HFFc6 (cell line): ENCODE data around the gene PLCL2. TPM values are rescaled to one million over a fixed set of nuclear protein-coding genes. Genes with fewer than 3 reads are reported as not detected.
A peak's percentile ranks its signal among the peaks of the same experiment; 100 is the strongest.
"Not testable (repeated sequence)": the region's sequence is repeated elsewhere in the genome, so short reads cannot be mapped to it uniquely, and the experiment has no call there.

Experiments
- DNase-seq: peaks from one replicate; pipeline ENCODE4 v3.0.0-alpha.2; 2018
- H3K27ac Mint-ChIP-seq: 2 replicates; pipeline ENCODE4 v1.8.0; 2020; ENCODE audit warnings: mild to moderate bottlenecking, mixed read lengths
- H3K27me3 Mint-ChIP-seq: 2 replicates; pipeline ENCODE4 v1.8.0; 2021; ENCODE audit warnings: mild to moderate bottlenecking, moderate library complexity, mixed read lengths; ENCODE audit not compliant: insufficient read depth
- H3K36me3 Mint-ChIP-seq: 2 replicates; pipeline ENCODE4 v1.8.0; 2021; ENCODE audit warnings: low read depth, mixed read lengths
- H3K4me1 Mint-ChIP-seq: 2 replicates; pipeline ENCODE4 v1.8.0; 2020; ENCODE audit warnings: low read depth, mixed read lengths
- H3K4me3 Mint-ChIP-seq: 2 replicates; pipeline ENCODE4 v1.8.0; 2020; ENCODE audit warnings: mild to moderate bottlenecking, moderate library complexity, mixed read lengths
- H3K9me3 Mint-ChIP-seq: 2 replicates; pipeline ENCODE4 v1.8.0; 2020; ENCODE audit warnings: mild to moderate bottlenecking, mixed read lengths
- total RNA-seq, 6 experiments: library from RNA; stranded (reverse); fragmentation: NEBNext Ultra II Directional; extraction: Animal tissue kit (Norgen Biotek cat#: 25700); gene quantifications; 2 replicates in 1 of 6; 3 replicates in 5 of 6; pipeline ENCODE4 v1.2.3, GENCODE V29; 2021
- TF ChIP-seq, protein P1 (sequence below): fragments of 200-600 bp; sonication (generic); IDR thresholded peaks from 2 replicates; pipeline ENCODE4 v1.5.0; 2021; ENCODE audit warnings: antibody characterized with exemption, mild to moderate bottlenecking

Gene PLCL2
- total RNA-seq, 6 experiments from 2014 or later = 3.9 to 6.4 (median 5.7) TPM

DNA sequence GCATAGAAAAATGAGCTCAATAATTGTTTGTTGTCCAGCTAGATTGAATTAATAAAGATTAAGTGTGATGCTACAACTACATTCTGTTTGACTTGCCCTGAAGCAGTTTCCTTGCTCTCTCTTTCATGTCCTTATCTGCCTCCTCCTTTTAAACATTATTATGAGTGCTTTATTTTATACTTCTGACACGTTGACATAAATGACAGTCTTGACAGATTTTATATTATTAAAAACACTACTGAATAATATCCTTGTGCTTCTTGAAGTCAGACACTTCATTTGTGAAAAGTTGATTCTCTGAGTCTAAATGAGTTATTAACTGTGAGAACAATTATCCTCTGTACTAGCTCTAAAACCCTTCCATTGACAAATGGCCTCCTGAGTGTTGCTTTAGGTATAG is 58.2 kb downstream of the PLCL2 start:
- Mint-ChIP-seq H3K27ac (no peak overlapping the region), H3K4me3 (no peak overlapping the region), H3K4me1 (peaks cover 10% of the 10 kb centered on the region), H3K9me3 (no peaks in the 10 kb centered on the region), H3K36me3 (no peaks in the 10 kb centered on the region), H3K27me3 (no peaks in the 10 kb centered on the region)
- TF ChIP-seq, protein P1, sequence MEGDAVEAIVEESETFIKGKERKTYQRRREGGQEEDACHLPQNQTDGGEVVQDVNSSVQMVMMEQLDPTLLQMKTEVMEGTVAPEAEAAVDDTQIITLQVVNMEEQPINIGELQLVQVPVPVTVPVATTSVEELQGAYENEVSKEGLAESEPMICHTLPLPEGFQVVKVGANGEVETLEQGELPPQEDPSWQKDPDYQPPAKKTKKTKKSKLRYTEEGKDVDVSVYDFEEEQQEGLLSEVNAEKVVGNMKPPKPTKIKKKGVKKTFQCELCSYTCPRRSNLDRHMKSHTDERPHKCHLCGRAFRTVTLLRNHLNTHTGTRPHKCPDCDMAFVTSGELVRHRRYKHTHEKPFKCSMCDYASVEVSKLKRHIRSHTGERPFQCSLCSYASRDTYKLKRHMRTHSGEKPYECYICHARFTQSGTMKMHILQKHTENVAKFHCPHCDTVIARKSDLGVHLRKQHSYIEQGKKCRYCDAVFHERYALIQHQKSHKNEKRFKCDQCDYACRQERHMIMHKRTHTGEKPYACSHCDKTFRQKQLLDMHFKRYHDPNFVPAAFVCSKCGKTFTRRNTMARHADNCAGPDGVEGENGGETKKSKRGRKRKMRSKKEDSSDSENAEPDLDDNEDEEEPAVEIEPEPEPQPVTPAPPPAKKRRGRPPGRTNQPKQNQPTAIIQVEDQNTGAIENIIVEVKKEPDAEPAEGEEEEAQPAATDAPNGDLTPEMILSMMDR = no peak
- DNase-seq = no peak

DNA sequence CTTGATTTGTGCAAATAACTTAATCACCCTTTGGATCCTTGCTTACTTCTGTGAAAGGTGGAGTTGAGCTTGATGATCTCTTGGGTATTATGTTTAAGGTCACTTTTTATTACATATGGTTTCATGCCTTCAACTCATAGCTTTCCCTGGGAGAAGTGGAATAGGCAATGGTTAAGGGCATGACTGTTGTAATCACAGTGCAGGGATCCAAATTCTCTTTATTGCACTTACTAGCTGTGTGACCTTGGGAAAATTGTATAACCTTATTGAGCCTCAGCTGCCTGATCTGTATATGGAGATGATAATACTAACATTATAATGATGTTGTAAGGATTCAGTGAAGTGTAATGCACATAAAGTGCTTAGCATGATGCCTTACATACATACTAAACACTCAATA is 59.1 kb downstream of the PLCL2 start:
- Mint-ChIP-seq H3K4me3 (no peak overlapping the region), H3K9me3 (no peaks in the 10 kb centered on the region), H3K27ac (no peak overlapping the region), H3K27me3 (no peaks in the 10 kb centered on the region), H3K4me1 (peaks cover 10% of the 10 kb centered on the region), H3K36me3 (no peaks in the 10 kb centered on the region)
- no peak for DNase-seq
- TF ChIP-seq, protein P1 = no peak

DNA sequence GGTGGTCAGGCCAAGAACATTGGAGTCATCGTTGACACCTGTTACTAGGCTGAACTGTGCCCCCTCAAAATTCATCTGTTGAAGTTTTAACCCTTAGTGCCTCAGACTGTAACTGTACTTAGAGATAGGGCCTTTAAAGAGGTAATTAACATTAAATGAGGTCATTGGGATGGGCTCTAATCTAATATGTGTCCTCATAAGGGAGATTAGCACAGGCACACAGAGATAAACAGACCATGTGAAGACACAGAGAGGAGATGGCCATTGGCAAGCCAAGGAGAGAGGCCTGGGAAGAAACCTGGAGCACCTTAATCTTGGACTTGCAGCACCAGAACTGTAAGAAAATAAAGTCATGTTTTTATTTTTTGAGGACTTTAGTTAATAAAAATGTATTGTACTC is 59.6 kb downstream of the PLCL2 start:
- peaks cover 10% of the 10 kb centered on the region for H3K4me1 Mint-ChIP-seq
- H3K9me3 Mint-ChIP-seq = no peaks in the 10 kb centered on the region
- H3K27ac Mint-ChIP-seq = no peak overlapping the region
- no peak for DNase-seq
- no peaks in the 10 kb centered on the region for H3K36me3 Mint-ChIP-seq
- no peak overlapping the region for H3K4me3 Mint-ChIP-seq
- TF ChIP-seq, protein P1 = no peak
- H3K27me3 Mint-ChIP-seq = no peaks in the 10 kb centered on the region

DNA sequence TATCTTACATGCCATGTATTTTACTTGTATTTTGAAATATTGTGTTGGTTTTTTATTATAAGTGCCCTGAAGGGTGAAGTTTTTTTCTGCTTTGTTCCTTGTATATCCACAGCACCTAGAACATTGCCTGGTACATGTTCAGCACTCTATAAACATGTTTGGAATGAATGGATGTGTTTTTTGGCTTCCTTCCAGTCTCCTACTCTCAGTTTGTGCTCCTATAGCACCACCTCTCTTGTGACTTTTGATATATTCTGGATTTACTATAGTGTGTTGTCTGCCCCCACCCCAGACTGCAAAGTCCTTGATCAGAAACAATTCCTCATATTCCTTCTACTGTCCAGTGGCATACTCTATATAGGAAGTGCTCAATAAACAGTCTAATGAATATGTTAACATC is 60.6 kb downstream of the PLCL2 start:
- no peaks in the 10 kb centered on the region for H3K9me3 Mint-ChIP-seq
- no peaks in the 10 kb centered on the region for H3K36me3 Mint-ChIP-seq
- peak; percentile 22 for DNase-seq
- H3K4me1 Mint-ChIP-seq = peaks cover 10% of the 10 kb centered on the region
- no peak overlapping the region for H3K27ac Mint-ChIP-seq
- no peak overlapping the region for H3K4me3 Mint-ChIP-seq
- H3K27me3 Mint-ChIP-seq = no peaks in the 10 kb centered on the region
- TF ChIP-seq, protein P1 = peak; percentile 18; the same call in 1 of the 2 replicates

DNA sequence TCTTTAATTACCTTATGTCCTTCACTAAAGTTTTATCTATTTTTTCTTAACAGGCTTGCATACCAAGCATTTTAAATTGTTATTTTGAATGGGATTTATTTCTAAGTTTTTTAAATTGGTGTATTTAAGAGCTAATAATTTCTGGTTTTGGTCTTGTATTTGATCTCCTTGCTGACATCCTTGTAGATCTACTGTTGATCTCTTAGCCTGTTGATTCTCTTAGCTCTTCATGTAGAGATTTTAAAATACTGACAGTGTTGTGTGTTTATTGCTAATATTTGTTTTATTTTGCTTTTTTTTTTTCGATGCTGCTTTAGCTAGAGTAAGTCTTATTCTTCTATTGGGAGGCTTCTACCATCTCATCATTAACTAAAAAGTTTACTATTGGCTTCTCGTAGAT is 65.5 kb downstream of the PLCL2 start:
- peaks cover 6% of the 10 kb centered on the region for H3K4me1 Mint-ChIP-seq
- H3K9me3 Mint-ChIP-seq = no peaks in the 10 kb centered on the region
- H3K27ac Mint-ChIP-seq = no peak overlapping the region
- DNase-seq = no peak
- no peaks in the 10 kb centered on the region for H3K36me3 Mint-ChIP-seq
- no peak overlapping the region for H3K4me3 Mint-ChIP-seq
- TF ChIP-seq, protein P1 = no peak
- H3K27me3 Mint-ChIP-seq = no peaks in the 10 kb centered on the region

DNA sequence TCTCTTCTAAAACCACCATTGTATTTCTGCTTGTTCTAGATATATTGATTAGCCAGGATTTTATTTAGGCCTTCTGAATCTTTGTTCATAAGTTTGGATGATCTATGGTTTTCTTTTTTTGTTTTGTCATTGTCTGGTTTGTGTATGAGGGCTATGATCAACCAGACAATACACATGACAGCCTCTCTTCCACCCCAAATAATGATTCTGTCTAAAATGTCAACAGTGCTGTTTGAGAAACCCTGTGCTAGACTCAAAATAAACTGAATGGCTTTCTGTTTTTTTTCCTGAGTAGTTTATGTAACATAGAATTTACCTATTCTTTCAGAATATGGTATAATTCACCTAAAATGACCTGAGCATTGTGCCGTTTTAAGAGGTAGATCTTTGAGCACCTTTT is 66.1 kb downstream of the PLCL2 start:
- DNase-seq = no peak
- no peak overlapping the region for H3K27ac Mint-ChIP-seq
- no peaks in the 10 kb centered on the region for H3K9me3 Mint-ChIP-seq

DNA sequence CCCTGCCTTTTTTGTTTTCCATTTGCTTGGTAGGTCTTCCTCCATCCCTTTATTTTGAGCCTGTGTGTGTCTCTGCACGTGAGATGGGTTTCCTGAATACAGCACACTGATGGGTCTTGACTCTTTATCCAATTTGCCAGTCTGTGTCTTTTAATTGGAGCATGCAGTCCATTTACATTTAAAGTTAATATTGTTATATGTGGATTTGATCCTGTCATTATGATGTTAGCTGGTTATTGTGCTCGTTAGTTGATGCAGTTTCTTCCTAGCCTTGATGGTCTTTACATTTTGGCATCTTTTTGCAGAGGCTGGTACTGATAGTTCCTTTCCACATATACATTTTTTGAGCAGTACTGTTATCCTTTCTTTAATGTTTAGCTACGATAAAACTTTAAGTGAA is 73.1 kb downstream of the PLCL2 start:
- H3K4me3 Mint-ChIP-seq, H3K36me3 Mint-ChIP-seq, H3K4me1 Mint-ChIP-seq, H3K27ac Mint-ChIP-seq, H3K27me3 Mint-ChIP-seq, H3K9me3 Mint-ChIP-seq, DNase-seq: not testable (repeated sequence)

More for the DNA sequence above, 66.1 kb downstream of the PLCL2 start:
- TF ChIP-seq, protein P1 = no peak
- peaks cover under 1% of the 10 kb centered on the region; the same call in 1 of the 2 replicates for H3K4me1 Mint-ChIP-seq
- H3K36me3 Mint-ChIP-seq = no peaks in the 10 kb centered on the region
- no peak overlapping the region for H3K4me3 Mint-ChIP-seq
- no peaks in the 10 kb centered on the region for H3K27me3 Mint-ChIP-seq
